Thoracic aorta (tissue), 2 donors: ENCODE data around the gene HMMR. TPM values are rescaled to one million over a fixed set of nuclear protein-coding genes. Genes with fewer than 3 reads are reported as not detected.

Experiments used
- ATAC-seq: fragments of 150-250 bp; one replicate; pipeline ENCODE4 v1.8.0; 2017; ENCODE audit warnings: low read depth; ENCODE audit not compliant: insufficient number of reproducible peaks, low FRiP score
- DNase-seq: peaks from one replicate; pipeline ENCODE4 v3.0.0-alpha.2; 2020; ENCODE audit warnings: low spot score
- H3K27ac ChIP-seq, 2 donors: fragments of 200-600 bp; sonication (generic); 1 replicate in 1 of 2; 2 replicates in 1 of 2; pipeline ENCODE4 v1.5.1; 2016; ENCODE audit warnings: mild to moderate bottlenecking in 2 of 2, moderate library complexity in 2 of 2
- H3K27me3 ChIP-seq: fragments of 200-600 bp; sonication (generic); replicated peaks from 2 replicates; pipeline ENCODE4 v1.6.0; 2016; ENCODE audit warnings: mild to moderate bottlenecking; ENCODE audit not compliant: insufficient read depth
- H3K36me3 ChIP-seq: fragments of 200-600 bp; sonication (generic); one replicate; pipeline ENCODE4 v1.5.1; 2016
- H3K4me1 ChIP-seq, 2 donors: fragments of 200-600 bp; sonication (generic); 1 replicate in 1 of 2; 2 replicates in 1 of 2; pipeline versions ENCODE4 v1.5.1 to v1.6.0; 2016; ENCODE audit warnings: low read depth in 2 of 2, mild to moderate bottlenecking in 1 of 2; ENCODE audit not compliant: control insufficient read depth in 1 of 2
- H3K4me3 ChIP-seq: fragments of 200-600 bp; sonication (generic); 2 replicates; pipeline ENCODE4 v1.5.1; 2016; ENCODE audit warnings: mild to moderate bottlenecking
- H3K9me3 ChIP-seq: fragments of 200-600 bp; sonication (generic); 2 replicates; pipeline ENCODE4 v1.5.1; 2016
- CTCF ChIP-seq: fragments of 200-600 bp; sonication (generic); IDR thresholded peaks from one replicate; pipeline ENCODE4 v1.5.1; 2019; ENCODE audit warnings: antibody characterized with exemption
- total RNA-seq, 2 donors: library from RNA; depleted of rRNA; stranded (reverse); fragments of >200 nt; gene quantifications; one replicate each; pipeline versions ENCODE4 v1.1.0 to v1.2.3, GENCODE V29; 2016

Gene HMMR
- total RNA-seq, 2 donors from 2014 or later, result 1.1 TPM; not detected in 1

DNA sequence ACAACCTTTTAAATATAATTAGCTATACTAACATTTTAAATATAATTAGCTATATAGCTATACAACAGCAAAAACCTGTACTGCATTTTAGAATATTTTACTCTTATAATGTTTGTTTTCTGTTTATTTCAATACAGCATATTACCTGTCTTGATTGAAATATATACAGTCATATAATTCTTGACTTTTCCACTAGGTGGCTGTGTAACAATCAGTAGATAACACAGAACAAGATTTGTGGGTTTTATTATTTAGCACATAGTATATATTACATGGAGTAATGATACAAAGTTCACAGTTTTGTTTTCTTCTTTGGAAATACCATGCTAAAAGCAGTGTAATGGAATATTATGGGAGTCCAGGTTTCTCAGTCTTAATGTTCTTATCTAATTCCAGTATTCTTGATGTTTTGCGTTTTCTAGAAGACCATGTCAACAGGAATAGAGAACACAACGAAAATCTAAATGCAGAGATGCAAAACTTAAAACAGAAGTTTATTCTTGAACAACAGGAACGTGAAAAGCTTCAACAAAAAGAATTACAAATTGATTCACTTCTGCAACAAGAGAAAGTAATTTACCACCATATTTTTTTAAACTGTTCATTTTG, 13.3 kb downstream of the HMMR start:
- Histone ChIP-seq H3K27ac (no peak overlapping the region), H3K4me3 (no peak overlapping the region), H3K4me1 (no peaks in the 10 kb centered on the region), H3K9me3 (no peaks in the 10 kb centered on the region), H3K27me3 (no peaks in the 10 kb centered on the region), H3K36me3 (no peaks in the 10 kb centered on the region)
- DNase-seq (no peak), ATAC-seq (no peak)
- peak; percentile 51 for TF ChIP-seq CTCF

- ATAC-seq (no peak), DNase-seq (no peak)
- Histone ChIP-seq H3K36me3 (no peaks in the 10 kb centered on the region), H3K27ac (no peak overlapping the region), H3K9me3 (no peaks in the 10 kb centered on the region), H3K27me3 (no peaks in the 10 kb centered on the region), H3K4me3 (no peak overlapping the region), H3K4me1 (no peaks in the 10 kb centered on the region)
- TF ChIP-seq CTCF, result no peak
Measured at GRCh38 chr5:163475411-163475810, 15.0 kb downstream of the HMMR start.

DNA sequence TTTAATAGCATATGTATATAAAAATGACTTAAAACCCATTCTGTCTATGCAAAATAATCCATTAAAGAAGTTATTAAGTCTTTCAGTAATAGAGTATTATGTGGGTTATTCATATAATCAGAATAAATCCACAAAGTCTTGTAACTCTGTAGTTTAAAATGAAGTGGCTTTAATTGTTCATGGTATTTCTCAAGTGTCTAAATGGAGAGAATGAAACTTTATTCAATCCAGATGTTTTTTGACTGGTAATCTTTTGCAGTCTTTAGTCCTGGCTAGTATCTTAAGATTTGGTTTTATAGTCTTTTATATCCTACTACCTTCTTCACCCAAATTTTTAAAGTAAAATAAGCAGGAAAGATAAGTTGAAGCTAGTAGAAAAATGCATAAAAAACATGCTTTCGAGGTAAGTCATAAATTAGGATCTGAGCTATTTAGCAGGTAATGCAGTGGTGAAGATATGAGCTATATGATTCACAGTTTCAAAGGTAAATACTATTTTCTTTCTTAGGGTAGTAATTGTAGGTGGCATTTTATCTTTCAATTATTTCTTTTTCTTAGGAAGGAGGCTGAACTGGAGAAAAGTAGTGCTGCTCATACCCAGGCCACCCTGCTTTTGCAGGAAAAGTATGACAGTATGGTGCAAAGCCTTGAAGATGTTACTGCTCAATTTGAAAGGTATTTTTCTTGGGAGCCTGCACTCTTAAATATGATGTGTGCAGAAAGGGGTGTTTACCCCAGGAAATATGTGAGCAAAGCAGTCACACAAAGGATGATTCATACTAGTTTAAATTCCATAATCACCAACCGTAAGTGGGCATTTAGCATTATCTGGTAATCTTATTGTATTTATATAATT, 17.9 kb downstream of the HMMR start:
- no peaks in the 10 kb centered on the region for H3K4me1 ChIP-seq
- no peak overlapping the region for H3K27ac ChIP-seq
- no peaks in the 10 kb centered on the region for H3K9me3 ChIP-seq
- no peak overlapping the region for H3K4me3 ChIP-seq
- no peaks in the 10 kb centered on the region for H3K27me3 ChIP-seq
- no peaks in the 10 kb centered on the region for H3K36me3 ChIP-seq
- DNase-seq (no peak), ATAC-seq (no peak)
- no peak for TF ChIP-seq CTCF

- TF ChIP-seq CTCF, result no peak
- no peak for DNase-seq
- no peaks in the 10 kb centered on the region for H3K9me3 ChIP-seq
- no peak for ATAC-seq
- H3K4me1 ChIP-seq, result no peaks in the 10 kb centered on the region
- no peaks in the 10 kb centered on the region for H3K27me3 ChIP-seq
- H3K27ac ChIP-seq, result no peak overlapping the region
- no peaks in the 10 kb centered on the region for H3K36me3 ChIP-seq
- no peak overlapping the region for H3K4me3 ChIP-seq
Measured at GRCh38 chr5:163478982-163479271, 18.5 kb downstream of the HMMR start.

GRCh38 chr5:163489055-163489744, 28.8 kb downstream of the HMMR start:
- no peaks in the 10 kb centered on the region for H3K36me3 ChIP-seq
- no peak for ATAC-seq
- no peak overlapping the region for H3K4me3 ChIP-seq
- no peaks in the 10 kb centered on the region for H3K9me3 ChIP-seq
- no peak overlapping the region for H3K27ac ChIP-seq
- H3K27me3 ChIP-seq, result no peaks in the 10 kb centered on the region
- H3K4me1 ChIP-seq, result no peaks in the 10 kb centered on the region
- DNase-seq, result no peak
- no peak for TF ChIP-seq CTCF
